ENCODE results near the gene CFHR2.
"Not testable (repeated sequence)": the region's sequence is repeated elsewhere in the genome, so short reads cannot be mapped to it uniquely, and the experiment has no call there.

Gene CFHR2

GRCh38 chr1:196951711-196952394 lies 8.3 kb downstream of the CFHR2 start:
- Histone ChIP-seq H3K36me3 (ENCODE audit: control insufficient read depth, insufficient read depth, low read length) (no peaks in the 10 kb centered on the region), H3K9me3 (ENCODE audit: control insufficient read depth, low read length) (no peaks in the 10 kb centered on the region), H3K4me1 (ENCODE audit: control insufficient read depth, insufficient read depth, low read length) (no peaks in the 10 kb centered on the region), H3K27ac (ENCODE audit: insufficient read depth, low read depth, low read length, poor library complexity, severe bottlenecking) (no peak overlapping the region), H3K27me3 (ENCODE audit: control insufficient read depth, insufficient read depth, low read length, poor library complexity, severe bottlenecking) (no peaks in the 10 kb centered on the region), H3K4me3 (ENCODE audit: insufficient read depth, low read depth, low read length) (no peak overlapping the region)
- 90 to 92% methylated on average over 1 of the region's 2 CpGs for WGBS, 2 experiments

GRCh38 chr1:196954778-196955177 lies 11.2 kb downstream of the CFHR2 start:
- Histone ChIP-seq H3K9me3 (ENCODE audit: control insufficient read depth, low read length) (no peaks in the 10 kb centered on the region), H3K4me1 (ENCODE audit: control insufficient read depth, insufficient read depth, low read length) (no peaks in the 10 kb centered on the region), H3K27ac (ENCODE audit: insufficient read depth, low read depth, low read length, poor library complexity, severe bottlenecking) (no peak overlapping the region), H3K36me3 (ENCODE audit: control insufficient read depth, insufficient read depth, low read length) (no peaks in the 10 kb centered on the region), H3K27me3 (ENCODE audit: control insufficient read depth, insufficient read depth, low read length, poor library complexity, severe bottlenecking) (no peaks in the 10 kb centered on the region), H3K4me3 (ENCODE audit: insufficient read depth, low read depth, low read length) (no peak overlapping the region)
- WGBS, 2 experiments = 75 to 80% methylated on average over 2 of the region's 2 CpGs

DNA sequence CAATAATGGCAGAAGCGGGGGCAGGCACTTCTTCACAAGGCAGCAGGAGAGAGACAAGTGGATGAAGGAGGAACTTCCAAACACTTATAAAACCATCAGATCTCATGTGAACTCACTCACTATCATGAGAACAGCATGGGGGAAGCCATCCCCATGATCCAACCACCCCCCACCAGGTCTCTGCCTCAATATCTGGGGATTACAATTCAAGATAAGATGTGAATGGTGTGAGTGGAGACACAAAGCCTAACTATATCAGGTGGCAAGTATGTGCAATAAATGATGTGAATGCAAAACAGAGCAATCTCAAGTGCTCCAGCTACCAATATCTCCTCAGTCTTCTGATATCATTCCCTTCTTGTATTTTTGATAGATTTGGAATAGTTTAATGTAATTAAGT lies 12.4 kb downstream of the CFHR2 start:
- no peak overlapping the region for H3K4me3 ChIP-seq (ENCODE audit: insufficient read depth, low read depth, low read length)
- H3K9me3 ChIP-seq (ENCODE audit: control insufficient read depth, low read length) = no peaks in the 10 kb centered on the region

GRCh38 chr1:196960854-196961253 lies 17.3 kb downstream of the CFHR2 start:
- Histone ChIP-seq H3K27ac (ENCODE audit: insufficient read depth, low read depth, low read length, poor library complexity, severe bottlenecking) (no peak overlapping the region), H3K9me3 (ENCODE audit: control insufficient read depth, low read length) (no peaks in the 10 kb centered on the region), H3K4me3 (ENCODE audit: insufficient read depth, low read depth, low read length) (no peak overlapping the region), H3K4me1 (ENCODE audit: control insufficient read depth, insufficient read depth, low read length) (no peaks in the 10 kb centered on the region), H3K36me3 (ENCODE audit: control insufficient read depth, insufficient read depth, low read length) (no peaks in the 10 kb centered on the region), H3K27me3 (ENCODE audit: control insufficient read depth, insufficient read depth, low read length, poor library complexity, severe bottlenecking) (no peaks in the 10 kb centered on the region)
- WGBS, 2 experiments = 86% methylated on average over 2 to 3 of the region's 3 CpGs

More for the DNA sequence above, 12.4 kb downstream of the CFHR2 start:
- Histone ChIP-seq H3K27ac (ENCODE audit: insufficient read depth, low read depth, low read length, poor library complexity, severe bottlenecking) (no peak overlapping the region), H3K36me3 (ENCODE audit: control insufficient read depth, insufficient read depth, low read length) (no peaks in the 10 kb centered on the region), H3K27me3 (ENCODE audit: control insufficient read depth, insufficient read depth, low read length, poor library complexity, severe bottlenecking) (no peaks in the 10 kb centered on the region), H3K4me1 (ENCODE audit: control insufficient read depth, insufficient read depth, low read length) (no peaks in the 10 kb centered on the region)
- WGBS, 2 experiments = 88 to 93% methylated on average over 1 of the region's 1 CpG

- no peaks in the 10 kb centered on the region for H3K4me1 ChIP-seq (ENCODE audit: control insufficient read depth, insufficient read depth, low read length)
- no peaks in the 10 kb centered on the region for H3K36me3 ChIP-seq (ENCODE audit: control insufficient read depth, insufficient read depth, low read length)
- H3K4me3 ChIP-seq (ENCODE audit: insufficient read depth, low read depth, low read length) = no peak overlapping the region
- no peaks in the 10 kb centered on the region for H3K9me3 ChIP-seq (ENCODE audit: control insufficient read depth, low read length)
- H3K27me3 ChIP-seq (ENCODE audit: control insufficient read depth, insufficient read depth, low read length, poor library complexity, severe bottlenecking) = no peaks in the 10 kb centered on the region
- no CpG with 5 or more reads among the region's 1 CpG for WGBS, 2 experiments
- no peak overlapping the region for H3K27ac ChIP-seq (ENCODE audit: insufficient read depth, low read depth, low read length, poor library complexity, severe bottlenecking)
Observed at GRCh38 chr1:196970182-196970581, 26.6 kb downstream of the CFHR2 start.

DNA sequence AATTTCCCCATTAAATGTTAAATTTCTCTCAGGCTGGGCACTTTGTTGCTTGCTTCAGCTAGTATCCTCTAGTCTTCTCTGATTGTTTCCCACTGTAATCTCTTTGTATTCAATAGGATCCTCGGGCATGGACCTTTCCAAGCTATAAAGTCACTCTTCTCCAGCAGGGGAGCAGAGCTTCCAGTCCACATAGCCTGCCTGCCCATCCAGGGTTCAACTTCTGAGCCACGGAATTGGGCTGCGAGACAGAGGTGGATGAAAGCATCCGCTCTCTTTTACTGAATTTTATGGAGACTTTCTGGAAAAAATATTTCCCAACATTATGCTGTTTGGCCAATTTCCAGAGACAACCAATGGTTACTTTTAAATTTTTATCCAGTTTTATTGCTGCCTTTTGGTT lies 32.7 kb downstream of the CFHR2 start:
- 91% methylated on average over 4 of the region's 4 CpGs for WGBS, 2 experiments
- no peaks in the 10 kb centered on the region for H3K27me3 ChIP-seq (ENCODE audit: control insufficient read depth, insufficient read depth, low read length, poor library complexity, severe bottlenecking)
- no peak overlapping the region for H3K27ac ChIP-seq (ENCODE audit: insufficient read depth, low read depth, low read length, poor library complexity, severe bottlenecking)
- H3K4me1 ChIP-seq (ENCODE audit: control insufficient read depth, insufficient read depth, low read length) = no peaks in the 10 kb centered on the region
- H3K36me3 ChIP-seq (ENCODE audit: control insufficient read depth, insufficient read depth, low read length) = no peaks in the 10 kb centered on the region
- H3K4me3 ChIP-seq (ENCODE audit: insufficient read depth, low read depth, low read length) = no peak overlapping the region
- H3K9me3 ChIP-seq (ENCODE audit: control insufficient read depth, low read length) = no peaks in the 10 kb centered on the region

DNA sequence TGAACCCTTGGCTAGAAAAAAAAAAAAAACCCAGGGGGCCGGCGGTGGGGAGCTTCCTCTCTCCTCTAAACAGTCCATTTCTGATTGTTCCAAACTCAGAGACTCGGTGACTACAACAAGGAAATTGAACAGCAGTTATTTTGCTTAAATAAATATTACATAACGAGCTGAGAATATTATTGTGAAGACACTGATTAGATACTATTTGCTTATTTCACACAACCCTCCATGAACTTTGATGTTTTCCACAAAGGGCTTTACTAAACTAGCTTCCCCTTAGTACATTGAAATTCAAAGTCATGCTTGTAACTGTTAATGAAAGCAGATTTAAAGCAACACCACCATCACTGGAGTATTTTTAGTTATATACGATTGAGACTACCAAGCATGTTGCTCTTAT lies 33.7 kb downstream of the CFHR2 start, which contains the start of gene CFHR5:
TSS of gene CFHR5 (plus strand) at position 279 of the 400 bp plus-strand sequence. CDS start at position 388, 109 bp downstream.
- 80 to 87% methylated on average over 3 to 4 of the region's 5 CpGs for WGBS, 2 experiments
- no peak within 1 kb of the TSS for H3K4me3 ChIP-seq (ENCODE audit: insufficient read depth, low read depth, low read length)
- no peaks in the 10 kb centered on the region for H3K4me1 ChIP-seq (ENCODE audit: control insufficient read depth, insufficient read depth, low read length)
- H3K27ac ChIP-seq (ENCODE audit: insufficient read depth, low read depth, low read length, poor library complexity, severe bottlenecking) = no peak within 1 kb of the TSS
- no peaks in the 10 kb centered on the region for H3K36me3 ChIP-seq (ENCODE audit: control insufficient read depth, insufficient read depth, low read length)
- no peaks in the 10 kb centered on the region for H3K27me3 ChIP-seq (ENCODE audit: control insufficient read depth, insufficient read depth, low read length, poor library complexity, severe bottlenecking)
- H3K9me3 ChIP-seq (ENCODE audit: control insufficient read depth, low read length) = no peaks in the 10 kb centered on the region

DNA sequence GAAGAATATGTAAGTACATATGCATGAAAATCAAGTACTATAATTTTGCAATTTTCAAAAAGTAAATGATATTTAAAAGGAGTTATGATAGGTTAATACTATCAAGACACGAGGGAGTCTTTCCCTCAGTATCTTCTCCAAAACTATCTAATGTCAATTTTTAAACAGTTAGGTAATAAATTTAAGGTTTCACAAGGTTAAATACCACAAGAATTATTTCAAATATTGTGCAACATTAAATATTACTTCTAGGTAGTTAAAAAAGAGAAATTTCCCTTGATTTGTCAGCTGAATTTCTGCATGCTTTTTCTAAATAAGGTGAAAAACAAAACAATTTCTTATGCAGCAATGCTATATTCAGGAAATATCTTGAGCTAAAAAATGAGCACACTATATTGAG lies 37.3 kb downstream of the CFHR2 start:
- H3K27ac ChIP-seq (ENCODE audit: insufficient read depth, low read depth, low read length, poor library complexity, severe bottlenecking) = no peak overlapping the region
- no CpG with 5 or more reads among the region's 1 CpG for WGBS, 2 experiments

GRCh38 chr1:196982247-196982646 lies 38.7 kb downstream of the CFHR2 start:
- not testable (repeated sequence) for H3K36me3 ChIP-seq (ENCODE audit: control insufficient read depth, insufficient read depth, low read length); H3K9me3 ChIP-seq (ENCODE audit: control insufficient read depth, low read length); H3K4me3 ChIP-seq (ENCODE audit: insufficient read depth, low read depth, low read length); H3K27me3 ChIP-seq (ENCODE audit: control insufficient read depth, insufficient read depth, low read length, poor library complexity, severe bottlenecking); H3K27ac ChIP-seq (ENCODE audit: insufficient read depth, low read depth, low read length, poor library complexity, severe bottlenecking); H3K4me1 ChIP-seq (ENCODE audit: control insufficient read depth, insufficient read depth, low read length)
- WGBS, 2 experiments = 94 to 97% methylated on average over 7 of the region's 7 CpGs

More for the DNA sequence above, 37.3 kb downstream of the CFHR2 start:
- Histone ChIP-seq H3K4me3 (ENCODE audit: insufficient read depth, low read depth, low read length) (no peak overlapping the region), H3K36me3 (ENCODE audit: control insufficient read depth, insufficient read depth, low read length) (no peaks in the 10 kb centered on the region), H3K9me3 (ENCODE audit: control insufficient read depth, low read length) (no peaks in the 10 kb centered on the region), H3K4me1 (ENCODE audit: control insufficient read depth, insufficient read depth, low read length) (no peaks in the 10 kb centered on the region), H3K27me3 (ENCODE audit: control insufficient read depth, insufficient read depth, low read length, poor library complexity, severe bottlenecking) (no peaks in the 10 kb centered on the region)

GRCh38 chr1:196991919-196992651 lies 48.5 kb downstream of the CFHR2 start:
- H3K4me1 ChIP-seq (ENCODE audit: control insufficient read depth, insufficient read depth, low read length); H3K4me3 ChIP-seq (ENCODE audit: insufficient read depth, low read depth, low read length); H3K9me3 ChIP-seq (ENCODE audit: control insufficient read depth, low read length); H3K27ac ChIP-seq (ENCODE audit: insufficient read depth, low read depth, low read length, poor library complexity, severe bottlenecking); H3K36me3 ChIP-seq (ENCODE audit: control insufficient read depth, insufficient read depth, low read length); H3K27me3 ChIP-seq (ENCODE audit: control insufficient read depth, insufficient read depth, low read length, poor library complexity, severe bottlenecking): not testable (repeated sequence)
- WGBS, 2 experiments = 47 to 52% methylated on average over 10 to 11 of the region's 11 CpGs

Data from ectodermal cell (in vitro differentiated cells).